GM12801 (cell line): ENCODE measurements around the gene CCL21.

Experiments used
- TF ChIP-seq, protein P1 (sequence below): IDR thresholded peaks from one replicate; pipeline ENCODE4 v1.5.1; 2011; ENCODE audit warnings: control low read depth; ENCODE audit not compliant: insufficient read length; ENCODE audit errors: extremely low read depth

CCL21 gene

DNA sequence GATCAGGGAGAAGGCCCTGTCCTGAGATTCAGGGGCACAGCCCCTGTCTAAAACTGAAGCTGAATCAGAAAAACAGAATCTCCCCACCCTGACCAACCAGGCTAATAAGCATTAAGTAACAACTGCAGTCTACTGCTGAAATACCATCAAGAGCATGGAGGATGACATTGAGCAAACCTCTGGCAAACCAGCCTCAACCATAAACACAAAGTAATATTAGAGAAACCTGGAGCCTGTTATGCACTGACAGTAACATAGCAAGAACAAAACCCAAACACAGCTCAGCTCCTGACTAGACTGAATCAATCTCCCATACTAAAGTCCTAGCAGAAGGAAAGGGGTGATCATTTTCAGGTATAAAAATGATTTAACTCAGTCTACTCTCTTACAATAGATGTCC is 24.8 kb upstream of the CCL21 start:
- TF ChIP-seq, protein P1, sequence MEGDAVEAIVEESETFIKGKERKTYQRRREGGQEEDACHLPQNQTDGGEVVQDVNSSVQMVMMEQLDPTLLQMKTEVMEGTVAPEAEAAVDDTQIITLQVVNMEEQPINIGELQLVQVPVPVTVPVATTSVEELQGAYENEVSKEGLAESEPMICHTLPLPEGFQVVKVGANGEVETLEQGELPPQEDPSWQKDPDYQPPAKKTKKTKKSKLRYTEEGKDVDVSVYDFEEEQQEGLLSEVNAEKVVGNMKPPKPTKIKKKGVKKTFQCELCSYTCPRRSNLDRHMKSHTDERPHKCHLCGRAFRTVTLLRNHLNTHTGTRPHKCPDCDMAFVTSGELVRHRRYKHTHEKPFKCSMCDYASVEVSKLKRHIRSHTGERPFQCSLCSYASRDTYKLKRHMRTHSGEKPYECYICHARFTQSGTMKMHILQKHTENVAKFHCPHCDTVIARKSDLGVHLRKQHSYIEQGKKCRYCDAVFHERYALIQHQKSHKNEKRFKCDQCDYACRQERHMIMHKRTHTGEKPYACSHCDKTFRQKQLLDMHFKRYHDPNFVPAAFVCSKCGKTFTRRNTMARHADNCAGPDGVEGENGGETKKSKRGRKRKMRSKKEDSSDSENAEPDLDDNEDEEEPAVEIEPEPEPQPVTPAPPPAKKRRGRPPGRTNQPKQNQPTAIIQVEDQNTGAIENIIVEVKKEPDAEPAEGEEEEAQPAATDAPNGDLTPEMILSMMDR = no peak

DNA sequence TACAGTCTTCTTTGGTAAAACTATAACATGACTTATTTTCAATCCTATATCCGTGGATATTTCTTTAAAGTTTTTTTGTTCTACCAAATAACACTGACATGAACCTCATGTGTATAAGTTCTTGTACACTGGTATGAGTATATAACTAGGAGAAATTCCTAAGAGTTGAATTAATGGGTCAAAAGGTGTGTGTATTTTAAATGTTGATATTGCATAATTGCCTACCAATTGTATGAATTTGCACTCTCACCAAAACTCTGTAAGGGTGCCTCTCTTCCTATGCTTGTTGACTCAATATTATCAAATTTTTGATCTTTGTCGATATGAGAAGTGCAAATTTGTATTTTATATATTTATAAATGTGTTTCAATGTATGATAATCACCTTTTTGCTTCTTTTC is 22.9 kb upstream of the CCL21 start:
- TF ChIP-seq, protein P1 = no peak

DNA sequence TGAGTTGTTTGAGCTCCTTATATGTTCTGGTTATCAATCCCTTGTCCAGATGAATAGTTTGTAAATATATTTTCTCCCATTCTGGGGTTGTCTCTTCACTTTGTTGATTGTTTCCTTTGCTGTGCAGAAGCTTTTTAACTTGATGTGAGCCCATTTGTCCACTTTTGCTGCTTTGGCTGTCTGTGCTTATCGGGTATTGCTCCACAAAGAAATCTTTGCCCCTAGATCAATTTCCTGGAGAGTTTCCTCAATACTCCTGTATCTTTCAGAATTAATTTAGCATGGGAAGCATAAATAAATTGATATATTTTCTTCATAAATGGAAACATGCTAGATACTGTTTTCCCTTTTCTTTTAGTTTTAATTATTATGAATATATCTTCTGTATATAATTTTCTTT is 22.5 kb upstream of the CCL21 start:
- TF ChIP-seq, protein P1 = no peak

DNA sequence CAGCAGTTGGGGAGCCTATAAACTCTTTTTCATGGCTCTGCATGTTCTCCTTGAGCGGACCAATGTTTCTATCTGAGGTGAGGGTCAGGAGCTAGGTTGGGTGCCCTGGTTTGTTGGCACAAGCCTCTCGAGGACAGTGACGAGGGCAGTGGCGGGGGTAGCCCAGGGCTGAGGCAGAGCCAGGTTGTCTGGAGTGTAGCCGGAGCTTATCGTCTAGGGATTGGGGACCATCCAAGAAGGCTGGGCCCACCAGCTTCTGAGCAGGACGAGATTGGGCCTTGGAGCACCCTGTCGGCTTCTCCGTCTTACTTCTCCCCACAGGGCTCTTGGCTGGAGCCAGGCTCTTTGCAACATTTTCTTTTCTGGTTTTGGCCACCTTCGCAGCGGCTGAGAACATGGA is 13.2 kb upstream of the CCL21 start:
- TF ChIP-seq, protein P1 = no peak

DNA sequence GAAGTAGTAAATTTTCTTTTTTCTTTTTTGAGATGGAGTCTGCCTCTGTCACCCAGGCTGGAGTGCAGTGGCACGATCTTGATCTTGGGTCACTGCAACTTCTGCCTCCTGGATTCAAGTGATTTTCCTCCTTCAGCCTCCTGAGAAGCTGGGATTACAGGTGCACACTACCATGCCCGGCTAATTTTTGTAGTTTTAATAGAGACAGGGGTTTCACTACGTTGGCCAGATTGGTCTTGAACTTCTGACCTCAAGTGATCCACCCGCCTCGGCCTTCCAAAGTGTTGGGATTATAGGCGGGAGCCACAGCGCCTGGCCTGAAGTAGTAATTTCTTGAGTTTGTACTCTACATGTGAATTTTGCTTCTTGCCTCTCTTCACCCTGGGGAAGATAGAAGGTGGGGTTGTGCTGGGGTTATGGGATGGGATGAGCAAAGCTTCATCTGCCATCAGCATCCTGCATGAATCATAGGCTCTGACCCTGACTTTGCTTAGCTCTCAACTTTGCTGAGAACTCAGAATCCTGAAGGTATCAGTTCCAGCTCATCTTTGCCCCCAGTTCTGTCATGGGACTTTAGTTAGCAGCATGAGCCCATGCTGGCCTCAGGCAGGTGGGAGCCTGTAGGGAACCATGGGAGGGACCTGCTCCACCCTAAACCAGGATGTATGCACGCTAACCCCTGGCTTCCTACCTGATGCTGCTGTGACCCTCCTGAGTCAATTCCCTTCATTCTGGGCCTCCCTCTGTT is 9.3 kb upstream of the CCL21 start:
- TF ChIP-seq, protein P1 = no peak

DNA sequence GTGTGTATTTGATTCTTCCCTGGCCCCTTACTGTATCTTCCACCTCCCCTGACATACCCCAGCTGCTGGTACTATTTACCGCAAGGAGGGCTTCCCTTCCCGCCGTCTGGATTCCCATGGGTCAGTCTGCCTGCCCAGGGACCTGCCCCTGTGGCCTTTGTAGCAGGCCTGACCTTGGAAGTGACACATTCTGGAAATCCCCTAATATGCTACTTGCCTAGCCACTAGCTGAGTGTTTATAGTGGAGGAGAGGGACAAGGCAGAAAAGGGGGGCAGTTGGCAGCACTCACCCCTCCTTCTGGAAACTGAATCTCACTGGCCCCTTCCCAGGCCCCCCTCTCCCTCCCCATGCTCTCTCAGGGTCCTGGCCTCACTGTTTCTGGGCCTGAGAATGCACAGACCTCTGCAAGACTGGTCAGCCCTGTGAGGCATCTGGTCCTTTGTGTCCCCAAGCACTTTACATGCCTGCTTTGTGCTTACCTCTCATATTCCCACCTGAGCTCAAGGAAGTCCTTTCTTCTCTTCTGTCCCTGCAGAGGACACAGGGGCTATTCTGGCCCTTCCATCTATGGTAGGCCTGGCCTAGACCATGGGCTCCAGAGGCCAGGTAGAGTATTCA is 8.2 kb upstream of the CCL21 start:
- TF ChIP-seq, protein P1 = no peak

DNA sequence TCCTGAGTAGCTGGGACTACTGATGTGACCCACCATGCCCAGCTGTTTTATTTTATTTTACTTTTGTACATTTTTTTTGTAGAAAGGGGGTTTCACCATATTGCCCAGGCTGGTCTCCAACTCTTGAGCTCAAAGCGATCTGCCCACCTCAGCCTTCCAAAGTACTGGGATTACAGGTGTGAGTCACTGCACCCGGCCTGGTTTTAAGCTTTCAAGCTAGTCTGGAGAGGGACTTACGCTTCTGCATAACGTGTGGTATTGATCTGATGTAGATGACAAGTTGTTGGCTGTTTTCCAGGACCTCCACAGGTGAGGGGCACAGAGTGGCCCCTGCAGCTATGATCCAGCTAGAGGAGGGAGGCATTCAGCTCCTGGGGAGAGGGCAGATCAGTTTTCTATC is 6.8 kb upstream of the CCL21 start:
- TF ChIP-seq, protein P1 = no peak
